Spleen (tissue), 11 donors: Measurements from ENCODE around the gene THSD4. TPM values are rescaled to one million over a fixed set of nuclear protein-coding genes. Genes with fewer than 3 reads are reported as not detected.

ENCODE experiments used
- DNase-seq: peaks from one replicate; pipeline ENCODE4 v3.0.0-alpha.2; 2020
- H3K27ac ChIP-seq, 8 donors: fragments of 200-600 bp; sonication (generic) in 7 of 8; 1 replicate in 4 of 8; 2 replicates in 4 of 8; pipeline versions ENCODE4 v1.5.0 to v1.8.0; 2016 to 2021; ENCODE audit warnings: inconsistent platforms in 4 of 8, mild to moderate bottlenecking in 4 of 8, moderate library complexity in 1 of 8
- H3K27me3 ChIP-seq, 7 donors: fragments of 200-600 bp; sonication (generic) in 6 of 7; replicated peaks in 1 of 7; 1 replicate in 4 of 7; 2 replicates in 3 of 7; pipeline versions ENCODE4 v1.5.0 to v1.8.0; 2016 to 2021; ENCODE audit warnings: inconsistent platforms in 3 of 7, mild to moderate bottlenecking in 1 of 7
- H3K36me3 ChIP-seq, 6 donors: fragments of 200-600 bp; sonication (generic) in 5 of 6; 1 replicate in 4 of 6; 2 replicates in 2 of 6; pipeline versions ENCODE4 v1.5.0 to v1.8.0; 2016 to 2021; ENCODE audit warnings: inconsistent platforms in 2 of 6
- H3K4me1 ChIP-seq, 6 donors: fragments of 200-600 bp; sonication (generic) in 5 of 6; 1 replicate in 3 of 6; 2 replicates in 3 of 6; pipeline versions ENCODE4 v1.5.0 to v1.8.0; 2016 to 2021; ENCODE audit warnings: inconsistent platforms in 3 of 6
- H3K4me3 ChIP-seq, 8 donors: fragments of 200-600 bp; sonication (generic) in 7 of 8; 1 replicate in 4 of 8; 2 replicates in 4 of 8; pipeline versions ENCODE4 v1.5.0 to v1.8.0; 2016 to 2021; ENCODE audit warnings: inconsistent platforms in 4 of 8, mild to moderate bottlenecking in 4 of 8, moderate library complexity in 2 of 8
- H3K9me3 ChIP-seq, 8 donors: fragments of 200-600 bp; sonication (generic) in 7 of 8; 1 replicate in 4 of 8; 2 replicates in 4 of 8; pipeline versions ENCODE4 v1.5.0 to v1.8.0; 2016 to 2021; ENCODE audit warnings: inconsistent platforms in 4 of 8
- CTCF ChIP-seq, 11 experiments: fragments of 200-600 bp in 7 of 11; fragments of 450-650 bp in 4 of 11; sonication (generic) in 4 of 11; IDR thresholded peaks in 8 of 11; conservative IDR thresholded peaks in 3 of 11; 1 replicate in 7 of 11; 2 replicates in 4 of 11; pipeline versions ENCODE4 v1.4.0 to v1.8.0; 2016 to 2021; ENCODE audit warnings: antibody characterized with exemption in 11 of 11, inconsistent platforms in 4 of 11, mild to moderate bottlenecking in 1 of 11
- POLR2A ChIP-seq, 3 donors: fragments of 450-650 bp; IDR thresholded peaks; one replicate each; pipeline ENCODE4 v1.5.1; 2017; ENCODE audit warnings: antibody characterized with exemption in 3 of 3, mild to moderate bottlenecking in 1 of 3
- POLR2AphosphoS5 ChIP-seq, 3 donors: sonication (generic); formaldehyde crosslinking; IDR thresholded peaks; one replicate each; pipeline ENCODE4 v1.5.1; 2017; ENCODE audit warnings: antibody characterized with exemption in 3 of 3
- WGBS, 5 donors: extraction: QIAGEN DNeasy Blood & Tissue Kit in 3 of 5; methylation state at CpG; one replicate each; pipeline versions ENCODE4 v1.1.5 to v1.1.7; 2013 to 2018; 5-methylcytosine and 5-hydroxymethylcytosine counted together
- intact Hi-C: fragments of 100-400 bp; cut with DNase I; formaldehyde crosslinking; loops from one replicate; pipeline ENCODE4 v1.15.0; 2023; ENCODE audit warnings: low total_unique reads
- polyA plus RNA-seq, 3 donors: library from polyadenylated mRNA; stranded (reverse); fragments of 200-250 nt; gene quantifications; one replicate each; pipeline ENCODE4 v1.2.1, GENCODE V29; 2013
- total RNA-seq, 7 donors: library from RNA; depleted of rRNA in 3 of 7; stranded (reverse); fragments of >200 nt in 3 of 7; fragmentation: NEBNext Ultra II Directional in 4 of 7; extraction: Animal tissue kit (Norgen Biotek cat#: 25700) in 4 of 7; gene quantifications; one replicate each; pipeline versions ENCODE4 v1.1.0 to v1.2.1, GENCODE V29; 2016 to 2021
- donor health status: healthy with polysubstance abuse.
- donor health status: DM: no; HTN: no; CAD: no; lungs with moderate emphysema.
- donor health status: DM: no; HTN: no; CAD: no.
- donor health status: Bipolar disorder and iron deficiency.
- donor health status: healthy.
- donor health status: DM: no; HTN: no; CAD: no.
- donor health status: DM: yes; HTN: yes; CAD: no.

Gene THSD4
- total and polyA plus RNA-seq, 10 donors = 0.29 to 11.3 (median 3.4) TPM

DNA sequence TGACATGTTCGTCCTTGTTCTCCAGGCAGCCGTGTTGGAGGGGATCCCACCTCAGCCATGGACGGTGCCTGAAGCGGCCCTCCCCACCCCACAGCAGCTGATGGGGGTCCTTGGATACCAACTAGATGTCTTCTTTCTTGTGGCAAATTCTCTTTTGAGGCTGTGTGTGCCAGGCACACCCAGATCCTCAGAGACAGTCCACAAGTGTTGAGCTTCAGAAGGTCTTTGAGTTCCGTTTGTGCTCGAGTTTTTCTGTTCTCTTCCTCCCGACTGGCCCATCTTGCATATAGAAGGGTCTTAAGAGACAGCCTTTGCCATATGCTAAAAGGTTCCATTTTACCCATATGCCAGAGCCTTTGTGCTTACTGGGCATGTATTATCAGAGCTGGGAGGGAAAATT lies 227.4 kb downstream of the THSD4 start:
- intact Hi-C loops = no loop called here
- H3K9me3 ChIP-seq = no peaks in the 10 kb centered on the region
- H3K36me3 ChIP-seq = no peaks in the 10 kb centered on the region
- TF ChIP-seq CTCF (IDR thresholded peaks at IDR 0.05 in 8 of 11, conservative IDR thresholded peaks at IDR 0.05 in 3 of 11) (no peak), POLR2A (IDR thresholded peaks at IDR 0.05) (no peak), POLR2AphosphoS5 (IDR thresholded peaks at IDR 0.05) (no peak)
- no peak for DNase-seq
- no peaks in the 10 kb centered on the region for H3K4me1 ChIP-seq
- no peak overlapping the region for H3K4me3 ChIP-seq
- 74 to 97% (median 88%) methylated on average over 7 of the region's 7 CpGs for WGBS, 5 donors
- H3K27me3 ChIP-seq = peaks cover 0 to 3% (median 0%) of the 10 kb centered on the region in 7 donors
- H3K27ac ChIP-seq = no peak overlapping the region

DNA sequence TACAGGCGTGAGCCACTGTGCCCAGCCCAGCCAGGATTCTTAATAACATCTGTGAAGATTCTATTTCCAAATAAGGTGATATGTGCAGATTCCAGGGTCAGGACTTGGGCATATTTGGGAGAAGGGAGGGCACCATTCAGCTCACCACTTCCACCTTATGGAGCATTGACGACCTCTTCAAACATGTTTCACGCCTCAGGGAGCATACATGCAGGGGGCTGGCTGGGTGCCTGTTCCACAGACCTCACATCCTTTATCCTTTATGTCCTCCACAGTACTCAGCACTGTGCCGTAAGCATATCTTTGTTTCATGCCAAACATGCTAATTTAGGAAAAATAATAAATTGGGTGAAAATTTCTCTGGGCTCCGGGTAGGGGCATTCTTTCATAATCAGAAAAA lies 229.0 kb downstream of the THSD4 start:
- Histone ChIP-seq H3K4me3 (no peak overlapping the region), H3K9me3 (no peaks in the 10 kb centered on the region), H3K4me1 (no peaks in the 10 kb centered on the region), H3K27ac (no peak overlapping the region), H3K27me3 (peaks cover 0 to 3% (median 0%) of the 10 kb centered on the region in 7 donors), H3K36me3 (no peaks in the 10 kb centered on the region)
- intact Hi-C loops = no loop called here
- TF ChIP-seq CTCF (IDR thresholded peaks at IDR 0.05 in 8 of 11, conservative IDR thresholded peaks at IDR 0.05 in 3 of 11) (no peak), POLR2A (IDR thresholded peaks at IDR 0.05) (no peak), POLR2AphosphoS5 (IDR thresholded peaks at IDR 0.05) (no peak)
- 92 to 98% (median 93%) methylated on average over 5 of the region's 5 CpGs for WGBS, 5 donors
- no peak for DNase-seq

GRCh38 chr15:71345186-71345585 lies 229.9 kb downstream of the THSD4 start:
- DNase-seq = no peak
- no peaks in the 10 kb centered on the region for H3K9me3 ChIP-seq
- H3K4me1 ChIP-seq = no peaks in the 10 kb centered on the region
- no peak for TF ChIP-seq POLR2A (IDR thresholded peaks at IDR 0.05)
- no peak for TF ChIP-seq CTCF (IDR thresholded peaks at IDR 0.05 in 8 of 11, conservative IDR thresholded peaks at IDR 0.05 in 3 of 11)
- TF ChIP-seq POLR2AphosphoS5 (IDR thresholded peaks at IDR 0.05) = no peak
- no peak overlapping the region for H3K4me3 ChIP-seq
- intact Hi-C loops = no loop called here
- no peaks in the 10 kb centered on the region for H3K36me3 ChIP-seq
- peaks cover 0 to 3% (median 0%) of the 10 kb centered on the region in 7 donors for H3K27me3 ChIP-seq
- H3K27ac ChIP-seq = no peak overlapping the region
- WGBS, 5 donors = 57 to 74% (median 70%) methylated on average over 5 of the region's 5 CpGs

DNA sequence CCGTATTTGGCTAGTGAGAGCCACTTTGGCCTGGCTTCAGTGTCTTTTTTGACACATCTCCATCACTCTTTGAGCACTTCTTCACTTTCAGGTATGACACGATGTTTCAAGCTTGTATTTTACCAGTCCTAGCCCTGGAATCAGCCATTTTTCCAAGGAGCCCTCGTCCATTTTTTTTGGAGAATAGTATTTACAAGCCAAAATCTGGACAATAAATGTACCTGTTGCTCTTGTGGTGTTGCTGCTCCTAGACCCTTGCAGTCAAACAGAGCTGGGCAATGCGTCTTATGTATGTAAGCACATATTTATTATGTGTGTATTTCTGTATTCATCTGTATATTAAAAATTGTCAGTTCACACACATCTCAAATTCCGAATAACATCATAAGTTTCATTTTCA lies 231.2 kb downstream of the THSD4 start:
- H3K27me3 ChIP-seq = peaks cover 0 to 3% (median 0%) of the 10 kb centered on the region in 7 donors
- no peaks in the 10 kb centered on the region for H3K9me3 ChIP-seq
- H3K4me3 ChIP-seq = no peak overlapping the region
- no peak for DNase-seq
- 81 to 90% (median 84%) methylated on average over 5 of the region's 5 CpGs for WGBS, 5 donors
- H3K4me1 ChIP-seq = no peaks in the 10 kb centered on the region
- no peak overlapping the region for H3K27ac ChIP-seq
- intact Hi-C loops = no loop called here
- H3K36me3 ChIP-seq = no peaks in the 10 kb centered on the region
- no peak for TF ChIP-seq POLR2A (IDR thresholded peaks at IDR 0.05)
- no peak for TF ChIP-seq CTCF (IDR thresholded peaks at IDR 0.05 in 8 of 11, conservative IDR thresholded peaks at IDR 0.05 in 3 of 11)
- TF ChIP-seq POLR2AphosphoS5 (IDR thresholded peaks at IDR 0.05) = no peak
